H1 (cell line): ENCODE measurements around the gene MYH7. TPM values are rescaled to one million over a fixed set of nuclear protein-coding genes. Genes with fewer than 3 reads are reported as not detected.

Experiments
- HDAC6 ChIP-seq: IDR thresholded peaks from one replicate; pipeline ENCODE4 v1.7.1; 2012; ENCODE audit warnings: low read depth, mild to moderate bottlenecking, inconsistent platforms, low read length, moderate library complexity
- SIN3A ChIP-seq, 2 experiments: IDR thresholded peaks in 1 of 2; conservative IDR thresholded peaks in 1 of 2; 2 replicates each; pipeline ENCODE4 v1.6.1; 2011 to 2012; ENCODE audit warnings: low read length in 2 of 2, improper control_type of control experiment in 1 of 2, low read depth in 1 of 2, mild to moderate bottlenecking in 1 of 2
- ZNF274 ChIP-seq: IDR thresholded peaks from 2 replicates; pipeline ENCODE4 v1.7.0; 2012; ENCODE audit warnings: low read length, borderline replicate concordance; ENCODE audit errors: extremely low read depth
- polyA plus RNA-seq, 7 experiments: library from polyadenylated mRNA; depleted of rRNA in 3 of 7; stranded (reverse) in 5 of 7; unstranded in 2 of 7; fragments of >200 nt in 5 of 7; fragments of 200-250 nt in 2 of 7; gene quantifications; 1 replicate in 5 of 7; 2 replicates in 1 of 7; 4 replicates in 1 of 7; pipeline versions ENCODE4 v1.2.1 to v1.2.3, GENCODE V29; 2011 to 2013; ENCODE audit warnings: missing spikeins in 2 of 7, mixed read lengths in 2 of 7
- total RNA-seq: library from RNA; stranded (reverse); fragmentation: NEBNext Ultra II Directional; extraction: Animal tissue kit (Norgen Biotek cat#: 25700); gene quantifications from 2 replicates; pipeline ENCODE4 v1.2.1, GENCODE V29; 2021

Gene MYH7
- total and polyA plus RNA-seq, 2 of the 8 experiments (the other 6 are each of a cell fraction or from before 2014, with no cell fraction given), result not detected

GRCh38 chr14:23373041-23373440 lies 62.4 kb downstream of the MYH7 start (continued):
- TF ChIP-seq HDAC6 (no peak), ZNF274 (no peak), SIN3A (conservative IDR thresholded peaks at IDR 0.05 in 1 of 2, IDR thresholded peaks at IDR 0.05 in 1 of 2; ENCODE audit: low read depth in 1 of 2, low read length in 2 of 2) (no peak)
